Activated naive CD4-positive, alpha-beta T cell treated with anti-CD3 and anti-CD28 coated beads, Interleukin-2, amount 10 ng/mL, durations not matched to agents 7 days and 5 days (primary cell): ENCODE results near the gene OTOS.

Source experiments
- CTCF ChIA-PET: fragments of 350-600 bp; sonication (Branson Sonifier 250); formaldehyde crosslinking; loops from one replicate; lab custom pipeline; 2021; ENCODE audit warnings: antibody characterized with exemption; lab: Charles Lee
- DNase-seq: peaks from one replicate; pipeline ENCODE4 v3.0.0-alpha.2; 2020
- H3K27ac Mint-ChIP-seq: one replicate; pipeline ENCODE4 v1.8.0; 2021; ENCODE audit warnings: mild to moderate bottlenecking, moderate library complexity, mixed read lengths
- H3K27me3 Mint-ChIP-seq: one replicate; pipeline ENCODE4 v1.8.0; 2021; ENCODE audit warnings: mild to moderate bottlenecking, mixed read lengths
- H3K36me3 Mint-ChIP-seq: one replicate; pipeline ENCODE4 v1.8.0; 2021; ENCODE audit warnings: mixed read lengths
- H3K4me1 Mint-ChIP-seq: one replicate; pipeline ENCODE4 v1.8.0; 2021; ENCODE audit warnings: mixed read lengths
- H3K4me3 Mint-ChIP-seq: one replicate; pipeline ENCODE4 v1.8.0; 2021; ENCODE audit warnings: mild to moderate bottlenecking, moderate library complexity, mixed read lengths
- H3K9me3 Mint-ChIP-seq: one replicate; pipeline ENCODE4 v1.8.0; 2021; ENCODE audit warnings: mixed read lengths

Gene OTOS

DNA sequence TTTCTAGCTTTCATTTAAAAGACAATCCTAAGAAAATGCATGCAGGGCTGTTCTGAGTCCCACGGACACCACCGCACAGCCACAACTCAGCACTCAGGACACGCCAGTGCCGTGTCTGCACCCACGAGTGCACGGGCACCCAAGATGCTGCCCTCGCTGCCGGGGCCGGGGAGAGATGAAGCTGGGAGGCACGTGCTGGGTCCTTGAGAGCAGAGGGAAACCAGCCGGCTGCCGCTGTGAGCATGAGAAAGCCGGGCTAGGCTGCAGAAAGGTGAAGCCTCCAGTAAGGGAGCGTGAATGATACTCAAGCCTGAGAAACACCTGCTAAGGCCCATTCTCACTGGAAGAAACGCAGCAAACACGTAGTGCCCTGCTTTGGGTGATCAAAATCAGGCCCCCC is 9.2 kb downstream of the OTOS start:
- Mint-ChIP-seq H3K4me1 (peaks cover 18% of the 10 kb centered on the region), H3K9me3 (no peaks in the 10 kb centered on the region), H3K4me3 (no peak overlapping the region), H3K27me3 (no peaks in the 10 kb centered on the region), H3K27ac (no peak overlapping the region), H3K36me3 (peaks cover 25% of the 10 kb centered on the region)
- no peak for DNase-seq
- CTCF ChIA-PET = no interaction called here

DNA sequence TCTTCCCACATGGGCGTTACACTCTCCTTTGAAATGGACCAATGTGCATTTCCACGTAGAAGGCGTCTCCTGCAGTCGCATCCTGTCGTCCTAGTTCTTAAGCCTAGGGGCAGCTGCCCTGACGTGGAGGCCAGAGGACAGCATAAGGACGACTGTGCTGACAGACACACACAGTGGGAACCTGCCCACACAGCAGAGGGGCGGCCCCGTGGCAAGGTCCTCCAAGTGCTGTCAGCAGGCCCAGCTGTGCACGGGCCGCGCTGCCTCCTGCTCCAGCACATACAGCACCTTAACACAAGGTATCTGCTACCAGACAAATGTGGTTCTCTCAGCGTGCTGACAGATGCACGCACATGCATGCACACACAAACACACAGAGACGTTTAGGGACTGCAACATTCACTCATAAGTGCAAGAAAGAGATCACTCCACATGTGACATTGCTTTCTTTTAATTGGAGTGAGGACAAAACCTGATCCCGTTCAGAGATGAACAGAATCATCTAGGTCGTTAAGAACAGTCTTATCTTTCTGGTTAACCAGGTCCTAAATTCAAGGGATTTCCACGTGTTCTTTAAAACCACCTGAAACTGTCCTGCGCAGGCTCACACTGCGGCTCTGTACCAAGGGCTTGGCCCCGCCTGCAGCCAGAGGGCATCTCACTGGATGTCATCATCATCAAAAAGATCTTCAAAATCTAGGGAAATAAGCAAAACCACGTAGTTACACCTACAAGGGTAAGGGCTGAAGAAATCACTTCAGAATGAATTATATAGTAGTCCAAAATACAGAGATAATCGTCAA is 9.9 kb downstream of the OTOS start:
- DNase-seq = peak; percentile 11
- H3K36me3 Mint-ChIP-seq = peaks cover 25% of the 10 kb centered on the region
- no peak overlapping the region for H3K27ac Mint-ChIP-seq
- CTCF ChIA-PET = no interaction called here
- H3K27me3 Mint-ChIP-seq = no peaks in the 10 kb centered on the region
- H3K9me3 Mint-ChIP-seq = no peaks in the 10 kb centered on the region
- no peak overlapping the region for H3K4me3 Mint-ChIP-seq
- H3K4me1 Mint-ChIP-seq = peaks cover 13% of the 10 kb centered on the region

DNA sequence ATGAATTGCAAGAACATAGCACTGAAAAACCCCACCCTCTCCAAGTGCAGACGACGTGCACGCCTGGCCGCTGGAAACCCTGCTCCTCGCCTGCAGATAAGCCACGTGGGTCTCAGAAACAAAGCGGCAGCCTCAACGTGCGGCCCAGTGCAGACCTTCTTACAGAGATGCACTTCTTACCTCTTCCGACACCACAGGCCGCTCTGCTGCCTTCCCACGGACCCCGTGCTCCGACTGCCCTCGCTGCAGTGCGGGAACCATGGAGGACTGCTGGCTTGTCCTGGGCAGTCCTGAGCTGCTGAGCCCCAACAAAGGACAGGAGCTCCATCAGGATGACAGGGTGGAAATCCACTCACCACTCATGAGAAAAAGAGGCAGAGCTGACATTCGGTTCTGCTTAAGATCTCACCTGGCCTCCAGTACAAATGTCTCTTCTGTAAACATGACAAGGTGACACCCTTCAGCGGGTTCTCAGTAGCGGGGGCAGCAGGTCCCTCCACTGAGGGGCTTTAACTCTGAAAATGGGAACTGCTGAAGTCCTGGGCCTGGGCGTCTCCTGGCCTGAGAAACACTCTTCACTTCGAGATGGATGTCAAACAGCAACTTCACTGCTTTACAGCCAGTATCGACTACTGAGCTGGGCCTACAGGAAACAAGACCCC is 10.6 kb downstream of the OTOS start:
- no peaks in the 10 kb centered on the region for H3K9me3 Mint-ChIP-seq
- DNase-seq = no peak
- no peak overlapping the region for H3K4me3 Mint-ChIP-seq
- H3K36me3 Mint-ChIP-seq = peaks cover 21% of the 10 kb centered on the region
- H3K27ac Mint-ChIP-seq = no peak overlapping the region
- CTCF ChIA-PET = interaction anchor here (1.7 kb wide), 1 partner anchor 12 kb away, joined by 3 read pairs; no protein-coding TSS in a partner anchor
- no peaks in the 10 kb centered on the region for H3K27me3 Mint-ChIP-seq
- H3K4me1 Mint-ChIP-seq = peaks cover 6% of the 10 kb centered on the region

DNA sequence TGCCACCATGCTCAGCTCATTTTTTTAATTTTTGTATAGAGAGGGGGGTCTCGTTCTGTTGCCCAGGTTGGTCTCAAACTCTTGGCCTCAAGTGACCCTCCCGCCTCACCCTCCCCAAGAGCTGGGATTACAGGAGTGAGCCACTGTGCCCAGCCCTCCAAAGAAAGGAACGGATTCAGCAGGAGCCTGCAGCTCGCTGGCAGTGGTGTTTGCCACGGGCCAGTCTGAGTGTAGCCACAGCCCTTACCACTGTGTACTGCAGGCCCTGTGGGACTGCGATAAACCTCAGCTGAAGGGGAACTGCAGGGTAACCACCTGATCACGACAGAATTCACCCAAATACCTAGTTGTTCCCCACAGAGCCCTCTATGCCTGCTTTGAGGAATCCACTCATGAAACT is 11.1 kb downstream of the OTOS start:
- H3K4me1 Mint-ChIP-seq = peaks cover under 1% of the 10 kb centered on the region
- CTCF ChIA-PET = interaction anchor here (1.6 to 1.7 kb wide), 2 partner anchors 12 to 13 kb away, joined by 3 read pairs; no protein-coding TSS in a partner anchor
- H3K9me3 Mint-ChIP-seq = no peaks in the 10 kb centered on the region
- no peak overlapping the region for H3K27ac Mint-ChIP-seq
- peaks cover 21% of the 10 kb centered on the region for H3K36me3 Mint-ChIP-seq
- no peak overlapping the region for H3K4me3 Mint-ChIP-seq
- no peak for DNase-seq
- no peaks in the 10 kb centered on the region for H3K27me3 Mint-ChIP-seq

DNA sequence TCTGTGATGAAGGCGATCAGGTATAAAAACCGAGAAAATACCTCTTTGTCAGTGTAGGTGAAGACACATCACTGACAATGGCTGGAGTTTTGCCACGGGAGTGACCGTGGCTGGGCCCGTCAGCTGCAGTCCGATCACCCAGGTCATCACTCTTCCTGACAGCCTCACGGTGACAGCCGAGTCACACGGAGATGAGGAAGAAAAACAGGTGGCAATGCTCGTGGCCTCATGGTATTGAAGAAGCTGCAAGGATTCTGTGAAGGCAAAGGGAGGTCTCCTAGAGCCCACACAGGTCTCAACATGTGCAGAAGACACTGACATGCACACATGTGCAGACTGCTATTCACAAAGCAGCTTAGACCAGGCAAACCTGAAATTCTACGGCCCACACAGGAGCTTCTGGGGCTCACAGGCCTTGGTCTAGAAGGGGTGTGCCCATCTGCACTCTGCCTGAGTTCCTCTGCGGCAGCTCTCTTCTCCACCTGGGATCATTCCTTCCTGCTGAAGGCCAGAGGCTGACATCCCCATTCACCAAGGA is 11.8 kb downstream of the OTOS start:
- Mint-ChIP-seq H3K4me3 (no peak overlapping the region), H3K4me1 (no peaks in the 10 kb centered on the region), H3K36me3 (peaks cover 21% of the 10 kb centered on the region), H3K9me3 (no peaks in the 10 kb centered on the region), H3K27me3 (no peaks in the 10 kb centered on the region), H3K27ac (no peak overlapping the region)
- CTCF ChIA-PET = interaction anchor here (1.6 to 1.7 kb wide), 2 partner anchors 11 to 13 kb away, joined by 3 read pairs; no protein-coding TSS in a partner anchor
- no peak for DNase-seq

DNA sequence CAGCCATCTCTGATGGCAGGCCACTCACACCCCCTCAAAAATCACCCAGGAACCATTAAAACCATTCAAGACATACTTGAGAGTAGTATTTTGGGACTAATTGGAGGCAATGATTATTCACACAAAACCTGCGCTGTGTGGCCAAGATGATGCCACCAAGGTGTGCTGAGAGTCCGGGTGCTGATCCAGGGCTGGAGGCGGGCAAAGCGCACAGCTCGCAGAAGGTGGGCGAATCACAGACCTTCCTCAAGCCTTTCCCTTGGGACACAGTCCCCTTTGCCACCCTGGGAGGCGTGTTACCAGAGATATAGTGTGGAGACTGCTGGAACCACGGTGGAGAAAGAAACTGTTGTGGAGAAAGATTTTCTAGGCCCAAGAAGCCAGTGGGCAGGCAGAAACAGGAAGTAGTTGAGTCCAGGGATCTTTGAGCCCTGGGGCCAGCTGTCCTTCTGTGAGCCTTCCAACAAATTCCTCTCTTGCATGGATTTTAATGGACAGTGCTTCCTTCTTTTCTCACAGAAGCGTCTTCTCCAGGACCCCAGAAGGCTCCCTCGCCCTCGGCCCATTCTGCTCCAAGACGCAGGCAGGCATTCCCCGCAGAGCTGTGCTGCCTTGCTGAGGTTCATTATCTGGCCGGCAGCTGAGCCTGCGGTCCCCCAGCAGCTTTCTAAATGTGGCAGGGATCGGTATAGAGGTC is 12.4 kb downstream of the OTOS start:
- no peaks in the 10 kb centered on the region for H3K9me3 Mint-ChIP-seq
- no peak overlapping the region for H3K4me3 Mint-ChIP-seq
- H3K27ac Mint-ChIP-seq = peak overlapping the region; percentile 49
- H3K36me3 Mint-ChIP-seq = peaks cover 18% of the 10 kb centered on the region
- no peak for DNase-seq
- CTCF ChIA-PET = interaction anchor here (1.6 to 1.7 kb wide), 2 partner anchors 11 to 14 kb away, joined by 3 read pairs; no protein-coding TSS in a partner anchor
- H3K27me3 Mint-ChIP-seq = no peaks in the 10 kb centered on the region
- H3K4me1 Mint-ChIP-seq = no peaks in the 10 kb centered on the region

DNA sequence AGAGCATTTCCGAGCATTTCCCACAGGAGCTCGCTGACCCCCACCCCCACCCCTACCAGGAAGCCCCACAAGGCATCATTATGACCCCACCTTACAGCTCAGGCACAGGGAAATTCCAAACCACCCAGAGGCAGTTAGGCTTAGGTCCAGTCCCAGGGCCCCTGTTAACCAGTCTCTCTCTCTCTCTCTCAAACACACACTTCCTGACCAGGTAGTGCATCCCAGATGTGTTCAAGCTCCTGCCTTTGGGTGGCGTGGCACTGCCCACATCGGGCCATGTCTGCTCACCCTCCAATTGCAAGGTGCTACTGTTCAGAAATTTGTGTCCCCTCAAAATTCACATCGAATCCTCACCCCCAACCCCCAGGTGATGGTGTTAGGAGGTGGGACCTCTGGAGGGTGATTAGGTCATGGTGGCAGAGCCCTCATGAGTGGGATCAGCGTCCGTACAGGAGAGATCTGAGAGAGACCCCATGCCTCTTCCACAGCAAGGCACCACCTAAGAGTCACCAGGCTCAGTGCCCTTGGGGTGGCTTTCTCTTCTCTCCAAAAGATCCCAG is 13.2 kb downstream of the OTOS start:
- Mint-ChIP-seq H3K36me3 (peaks cover 17% of the 10 kb centered on the region), H3K4me1 (no peaks in the 10 kb centered on the region), H3K9me3 (no peaks in the 10 kb centered on the region), H3K27me3 (no peaks in the 10 kb centered on the region), H3K27ac (no peak overlapping the region), H3K4me3 (no peak overlapping the region)
- CTCF ChIA-PET = no interaction called here
- DNase-seq = no peak

DNA sequence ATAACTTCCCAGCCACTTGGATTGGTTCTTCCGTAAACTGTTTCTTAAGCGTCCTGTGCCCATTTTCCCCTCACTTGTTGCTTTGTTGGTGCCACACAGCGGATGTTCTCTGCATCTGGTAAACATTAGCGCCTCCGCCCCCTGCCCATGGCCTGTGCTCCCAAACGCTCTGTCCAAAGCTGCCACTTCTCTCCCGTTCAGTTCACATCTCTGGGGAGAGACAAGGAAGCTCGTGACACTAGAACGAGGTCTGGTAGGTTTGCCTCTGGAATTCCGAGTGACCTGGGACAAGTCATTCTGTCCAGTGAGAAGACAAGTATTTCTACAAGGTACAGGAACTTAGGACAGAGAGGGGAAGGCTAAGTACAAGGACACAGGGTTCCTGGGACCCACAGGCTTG is 13.7 kb downstream of the OTOS start:
- H3K4me3 Mint-ChIP-seq = no peak overlapping the region
- peaks cover 17% of the 10 kb centered on the region for H3K36me3 Mint-ChIP-seq
- H3K4me1 Mint-ChIP-seq = peaks cover 1% of the 10 kb centered on the region
- H3K27me3 Mint-ChIP-seq = no peaks in the 10 kb centered on the region
- no peaks in the 10 kb centered on the region for H3K9me3 Mint-ChIP-seq
- H3K27ac Mint-ChIP-seq = no peak overlapping the region
- DNase-seq = no peak
- CTCF ChIA-PET = no interaction called here

DNA sequence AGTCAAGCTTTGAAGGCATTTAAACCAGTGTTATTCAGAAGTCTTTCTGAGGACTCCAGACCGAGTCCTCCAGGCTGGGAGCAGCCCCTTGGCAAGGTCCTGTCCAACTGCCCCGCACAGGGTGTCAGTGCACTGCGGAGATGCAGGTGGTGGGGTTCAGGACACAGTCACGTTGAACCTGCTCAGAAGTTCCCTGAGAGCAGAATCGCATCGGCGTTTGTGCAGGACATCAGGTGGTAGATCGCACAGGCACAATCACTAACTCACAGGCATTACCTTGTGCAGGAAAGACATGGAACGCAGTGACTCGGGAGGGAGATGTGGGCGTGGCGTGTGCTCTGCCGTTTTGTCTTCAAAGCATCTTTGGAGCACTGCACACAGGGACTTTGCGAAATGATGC is 14.7 kb downstream of the OTOS start:
- Mint-ChIP-seq H3K27me3 (no peaks in the 10 kb centered on the region), H3K4me1 (peaks cover 5% of the 10 kb centered on the region), H3K9me3 (no peaks in the 10 kb centered on the region), H3K4me3 (no peak overlapping the region), H3K27ac (no peak overlapping the region), H3K36me3 (peaks cover 10% of the 10 kb centered on the region)
- DNase-seq = peak; percentile 2
- CTCF ChIA-PET = no interaction called here

DNA sequence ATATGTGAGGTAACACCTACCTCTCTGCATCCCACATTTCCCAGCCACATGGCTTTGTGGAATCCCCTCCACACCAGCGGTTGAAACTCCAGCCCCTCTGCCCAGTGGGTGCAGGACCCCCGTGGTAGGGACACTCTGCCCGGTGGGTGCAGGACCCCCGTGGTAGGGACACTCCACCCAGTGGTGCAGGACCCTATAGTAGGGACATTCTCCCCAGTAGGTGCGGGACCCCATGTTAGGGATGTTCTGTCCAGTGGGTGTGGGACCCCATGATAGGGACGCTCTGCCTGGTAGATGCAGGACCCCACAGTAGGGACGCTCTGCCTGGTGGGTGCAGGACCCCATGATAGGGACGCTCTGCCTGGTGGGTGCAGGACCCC is 15.8 kb downstream of the OTOS start:
- H3K27ac Mint-ChIP-seq = no peak overlapping the region
- DNase-seq = no peak
- no peaks in the 10 kb centered on the region for H3K27me3 Mint-ChIP-seq
- H3K9me3 Mint-ChIP-seq = no peaks in the 10 kb centered on the region
- peaks cover 3% of the 10 kb centered on the region for H3K36me3 Mint-ChIP-seq
- H3K4me1 Mint-ChIP-seq = peaks cover 5% of the 10 kb centered on the region
- CTCF ChIA-PET = no interaction called here
- no peak overlapping the region for H3K4me3 Mint-ChIP-seq

DNA sequence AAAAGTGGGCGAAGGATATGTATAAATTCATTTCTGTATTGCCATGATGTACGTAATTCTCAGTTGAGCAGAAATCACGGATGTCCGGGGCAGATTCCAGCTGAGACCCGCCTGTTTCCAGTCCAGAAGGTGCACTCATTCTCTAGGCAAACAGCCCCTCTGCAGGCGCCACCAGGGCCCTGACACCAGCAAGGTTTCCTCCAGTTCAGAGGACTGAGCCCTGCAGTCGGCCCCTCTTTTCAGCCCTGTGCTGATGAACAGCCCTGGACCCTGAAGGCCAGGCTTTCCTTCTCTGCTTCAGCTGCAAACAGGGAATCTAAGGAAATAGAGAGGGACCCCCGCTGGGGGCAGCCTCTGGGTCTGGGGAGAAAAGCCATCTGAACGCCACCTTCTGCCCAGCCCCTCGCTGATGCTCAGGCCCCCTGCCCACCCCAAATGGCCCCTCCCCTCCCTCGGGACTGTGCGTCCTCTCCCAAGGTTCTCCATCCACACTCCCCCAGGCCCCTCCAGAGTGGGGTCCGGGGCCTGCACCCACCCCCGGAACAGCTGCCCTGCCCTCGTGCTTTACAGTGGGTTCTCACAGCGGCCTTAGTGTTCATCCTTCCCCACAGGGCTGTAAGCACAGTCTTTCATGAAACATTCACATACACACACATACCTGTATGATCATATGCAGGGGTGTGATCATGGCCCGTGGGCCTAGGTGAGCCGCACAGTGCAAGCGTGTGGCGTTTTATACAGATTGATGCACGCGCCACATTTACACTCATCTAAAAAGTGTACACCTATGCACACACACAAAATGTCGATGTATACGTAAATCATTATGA is 16.4 kb downstream of the OTOS start:
- Mint-ChIP-seq H3K9me3 (no peaks in the 10 kb centered on the region), H3K4me3 (no peak overlapping the region), H3K36me3 (peaks cover 3% of the 10 kb centered on the region), H3K4me1 (peaks cover 5% of the 10 kb centered on the region), H3K27ac (no peak overlapping the region), H3K27me3 (peaks cover 2% of the 10 kb centered on the region)
- CTCF ChIA-PET = no interaction called here
- no peak for DNase-seq

DNA sequence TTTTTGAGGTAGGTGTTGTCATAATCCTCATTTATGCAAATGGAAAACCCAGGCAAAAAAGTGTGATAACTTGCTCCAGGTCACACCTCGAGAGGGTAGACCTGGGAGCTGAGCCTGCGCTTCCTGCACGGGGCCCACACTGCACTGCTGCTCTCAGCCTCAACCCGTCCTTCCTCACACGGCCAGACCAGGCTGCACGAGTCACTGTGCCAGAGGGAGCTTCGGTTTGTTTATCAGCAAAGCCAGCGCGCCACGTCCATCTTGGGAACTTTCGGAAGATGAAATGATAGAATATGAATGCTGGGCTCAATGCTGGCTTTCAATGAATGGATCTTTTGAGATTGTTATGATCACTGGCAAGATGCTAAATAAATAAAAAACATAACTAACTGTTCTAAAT is 18.8 kb downstream of the OTOS start:
- peaks cover 5% of the 10 kb centered on the region for H3K4me1 Mint-ChIP-seq
- no peaks in the 10 kb centered on the region for H3K36me3 Mint-ChIP-seq
- no peak overlapping the region for H3K4me3 Mint-ChIP-seq
- no peak for DNase-seq
- no peak overlapping the region for H3K27ac Mint-ChIP-seq
- H3K27me3 Mint-ChIP-seq = peaks cover 5% of the 10 kb centered on the region
- H3K9me3 Mint-ChIP-seq = no peaks in the 10 kb centered on the region
- CTCF ChIA-PET = no interaction called here

DNA sequence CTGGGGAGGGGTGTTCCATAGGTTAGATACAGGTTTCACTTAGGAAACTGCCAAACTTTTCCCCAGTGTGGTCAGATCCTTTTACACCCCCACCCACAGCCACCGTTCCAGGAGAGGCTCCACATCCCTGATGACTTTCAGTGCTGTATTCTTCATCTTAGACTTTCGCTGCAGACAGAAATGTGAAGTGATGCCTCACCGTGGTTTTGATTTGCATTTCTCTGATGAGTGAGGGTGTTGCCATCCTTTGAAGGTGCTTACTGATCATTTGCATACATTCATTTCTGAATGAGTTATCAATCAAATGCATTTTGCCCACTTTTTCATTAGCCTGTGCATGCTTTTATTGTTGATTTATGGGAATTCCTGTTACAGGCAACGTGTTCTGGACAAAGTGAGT is 19.3 kb downstream of the OTOS start:
- no peaks in the 10 kb centered on the region for H3K36me3 Mint-ChIP-seq
- CTCF ChIA-PET = interaction anchor here (0.6 kb wide), 1 partner anchor 267 kb away, joined by 3 read pairs; no protein-coding TSS in a partner anchor
- peaks cover 5% of the 10 kb centered on the region for H3K27me3 Mint-ChIP-seq
- no peaks in the 10 kb centered on the region for H3K9me3 Mint-ChIP-seq
- H3K27ac Mint-ChIP-seq = no peak overlapping the region
- H3K4me3 Mint-ChIP-seq = no peak overlapping the region
- H3K4me1 Mint-ChIP-seq = peaks cover 5% of the 10 kb centered on the region
- no peak for DNase-seq
